ENCODE data around the gene CASQ2.

The CASQ2 gene

DNA sequence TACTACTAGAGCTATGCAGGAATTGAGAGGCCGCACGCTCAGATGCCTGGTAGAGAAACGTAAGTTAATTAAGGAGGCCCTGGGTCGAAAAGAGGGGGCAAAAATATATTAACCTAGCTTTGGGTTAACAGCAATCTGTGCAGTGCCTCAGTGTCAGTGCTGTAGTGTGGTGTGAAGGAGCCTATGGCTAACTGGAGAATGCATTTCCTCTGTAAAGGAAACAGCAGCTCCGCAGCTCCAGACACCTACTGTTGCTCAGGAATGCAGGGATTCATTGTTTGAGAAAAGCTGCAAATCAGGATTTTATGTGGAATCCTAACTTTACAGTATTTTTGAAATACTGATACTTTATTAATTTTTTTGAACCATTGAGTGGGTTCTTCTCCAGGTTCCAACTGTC is 108.4 kb downstream of the CASQ2 start:
- no peak for DNase-seq (ENCODE audit: low read depth)
- TF ChIP-seq, protein P1, sequence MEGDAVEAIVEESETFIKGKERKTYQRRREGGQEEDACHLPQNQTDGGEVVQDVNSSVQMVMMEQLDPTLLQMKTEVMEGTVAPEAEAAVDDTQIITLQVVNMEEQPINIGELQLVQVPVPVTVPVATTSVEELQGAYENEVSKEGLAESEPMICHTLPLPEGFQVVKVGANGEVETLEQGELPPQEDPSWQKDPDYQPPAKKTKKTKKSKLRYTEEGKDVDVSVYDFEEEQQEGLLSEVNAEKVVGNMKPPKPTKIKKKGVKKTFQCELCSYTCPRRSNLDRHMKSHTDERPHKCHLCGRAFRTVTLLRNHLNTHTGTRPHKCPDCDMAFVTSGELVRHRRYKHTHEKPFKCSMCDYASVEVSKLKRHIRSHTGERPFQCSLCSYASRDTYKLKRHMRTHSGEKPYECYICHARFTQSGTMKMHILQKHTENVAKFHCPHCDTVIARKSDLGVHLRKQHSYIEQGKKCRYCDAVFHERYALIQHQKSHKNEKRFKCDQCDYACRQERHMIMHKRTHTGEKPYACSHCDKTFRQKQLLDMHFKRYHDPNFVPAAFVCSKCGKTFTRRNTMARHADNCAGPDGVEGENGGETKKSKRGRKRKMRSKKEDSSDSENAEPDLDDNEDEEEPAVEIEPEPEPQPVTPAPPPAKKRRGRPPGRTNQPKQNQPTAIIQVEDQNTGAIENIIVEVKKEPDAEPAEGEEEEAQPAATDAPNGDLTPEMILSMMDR (IDR thresholded peaks at IDR 0.05; ENCODE audit: insufficient read depth, low read depth, low read length, missing control alignments) = no peak
- H3K4me3 ChIP-seq (ENCODE audit: low read depth, low read length) = no peak overlapping the region

DNA sequence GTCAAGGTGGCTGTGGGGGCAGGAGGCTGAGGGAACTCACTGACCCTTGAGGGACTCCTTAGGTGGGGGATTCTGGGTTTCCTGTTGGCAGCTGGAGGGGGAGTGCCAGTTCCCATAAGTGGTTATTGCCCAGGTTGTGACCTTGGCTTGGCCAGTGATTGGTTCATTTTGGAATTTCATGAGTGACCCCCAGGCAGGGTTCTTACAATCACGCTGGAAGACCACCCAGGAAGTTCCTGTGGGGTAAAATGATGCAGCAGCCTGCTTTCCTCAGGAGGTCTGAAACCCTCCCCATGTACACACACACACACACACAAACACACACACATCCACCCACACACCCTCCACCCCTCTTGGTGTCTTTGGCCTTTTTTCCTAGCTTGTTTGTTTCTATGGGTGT is 109.9 kb downstream of the CASQ2 start:
- H3K4me3 ChIP-seq (ENCODE audit: low read depth, low read length) = no peak overlapping the region
- DNase-seq (ENCODE audit: low read depth) = no peak
- TF ChIP-seq, protein P1 (IDR thresholded peaks at IDR 0.05; ENCODE audit: insufficient read depth, low read depth, low read length, missing control alignments) = no peak

DNA sequence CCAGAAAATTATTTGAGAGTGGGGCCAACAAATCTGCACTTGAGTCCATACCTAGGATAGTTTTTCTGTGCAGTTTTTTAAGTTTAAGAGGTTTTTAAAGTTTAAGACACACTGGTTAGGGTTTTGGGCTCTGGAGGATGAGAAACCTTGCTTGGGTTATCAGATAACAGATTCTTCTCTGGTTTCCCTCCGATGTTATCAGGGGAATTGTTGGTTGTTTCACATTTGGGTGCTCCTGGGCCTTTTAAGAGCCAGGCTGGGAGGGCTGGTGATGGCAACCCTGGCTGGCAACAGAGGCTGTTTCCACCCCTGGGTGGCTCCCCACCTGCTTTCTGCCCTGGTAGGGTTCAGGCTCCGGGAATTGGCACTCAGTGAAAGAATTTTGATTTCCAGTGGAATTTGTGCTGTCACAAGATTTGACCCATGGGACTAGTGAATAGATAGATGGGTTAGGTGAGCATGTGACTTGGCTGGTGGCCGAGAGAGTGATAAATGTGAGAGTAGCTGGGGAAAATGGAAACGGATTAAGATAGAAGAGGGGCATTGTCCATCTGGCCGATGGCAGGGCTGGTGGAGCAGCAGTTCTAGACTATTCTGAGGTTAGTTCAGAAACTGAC is 111.9 kb downstream of the CASQ2 start:
- no peak overlapping the region for H3K4me3 ChIP-seq (ENCODE audit: low read depth, low read length)
- TF ChIP-seq, protein P1 (IDR thresholded peaks at IDR 0.05; ENCODE audit: insufficient read depth, low read depth, low read length, missing control alignments) = no peak
- DNase-seq (ENCODE audit: low read depth) = no peak

DNA sequence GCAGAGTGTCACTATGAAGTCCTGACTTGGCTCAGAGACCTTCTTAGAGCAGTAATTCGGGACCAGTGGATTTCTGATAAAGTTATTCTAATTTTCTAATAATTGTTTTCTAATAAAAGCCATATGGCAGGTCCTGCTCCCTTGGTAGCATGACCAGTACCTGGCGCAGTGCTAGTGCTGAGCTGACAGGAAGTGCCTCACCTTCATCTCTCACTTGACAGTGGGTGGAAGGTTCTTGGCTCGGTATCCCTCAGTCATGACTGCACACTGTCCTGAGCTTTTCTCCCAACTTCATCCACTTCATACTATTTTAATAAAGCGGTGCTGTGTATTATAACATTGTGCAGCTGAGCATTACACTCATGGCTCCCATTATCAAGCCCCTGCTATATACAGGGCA is 112.6 kb downstream of the CASQ2 start:
- TF ChIP-seq, protein P1 (IDR thresholded peaks at IDR 0.05; ENCODE audit: insufficient read depth, low read depth, low read length, missing control alignments) = no peak
- no peak overlapping the region for H3K4me3 ChIP-seq (ENCODE audit: low read depth, low read length)
- no peak for DNase-seq (ENCODE audit: low read depth)

DNA sequence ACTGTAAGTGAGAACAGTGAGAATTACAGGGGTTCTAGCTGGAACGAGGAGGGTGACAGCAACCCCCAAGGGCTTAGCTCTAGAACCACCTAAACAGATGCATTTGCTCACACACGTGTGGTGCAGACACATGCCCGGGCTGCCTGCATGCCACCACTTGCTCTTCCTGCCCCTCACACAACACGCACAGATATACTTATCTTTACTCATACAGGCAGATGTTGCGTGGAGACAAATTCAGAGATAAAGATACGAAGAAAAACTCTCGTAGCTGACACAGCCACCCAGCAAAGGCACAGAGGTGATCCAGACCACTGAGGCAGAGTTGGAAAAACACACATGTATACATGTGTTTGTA is 113.2 kb downstream of the CASQ2 start:
- no peak for DNase-seq (ENCODE audit: low read depth)
- TF ChIP-seq, protein P1 (IDR thresholded peaks at IDR 0.05; ENCODE audit: insufficient read depth, low read depth, low read length, missing control alignments) = no peak
- no peak overlapping the region for H3K4me3 ChIP-seq (ENCODE audit: low read depth, low read length)

DNA sequence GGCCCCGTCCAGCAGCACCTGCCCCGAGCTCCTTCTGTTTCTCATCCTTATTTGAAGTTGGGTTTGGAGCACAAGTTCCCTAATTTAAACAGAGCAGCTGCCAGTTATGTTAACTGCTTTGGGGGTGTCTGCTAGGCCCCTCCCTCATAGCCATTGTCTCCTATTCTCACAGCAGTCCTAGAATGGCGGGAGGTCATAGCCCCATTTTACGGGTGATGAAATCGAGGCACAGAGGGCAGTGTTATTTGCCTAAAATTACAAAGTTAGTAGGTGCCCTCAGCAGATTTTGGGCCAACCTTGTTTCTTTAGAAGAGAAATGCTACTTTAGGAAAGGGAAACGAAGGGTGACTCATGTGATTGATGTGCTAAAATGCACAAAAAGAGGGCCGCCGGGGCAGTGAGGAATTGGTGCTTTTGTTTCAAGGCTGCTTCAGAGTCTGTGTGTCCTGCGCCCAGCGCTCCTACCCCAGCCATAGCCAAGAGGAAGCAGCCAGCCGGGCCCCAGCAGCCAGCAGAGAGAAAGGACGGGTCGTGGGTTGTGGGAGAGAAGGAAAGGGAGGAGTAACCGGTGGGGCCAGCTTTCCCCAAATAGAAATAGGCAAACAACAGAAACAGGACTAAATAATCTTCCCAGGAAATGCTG is 113.7 kb downstream of the CASQ2 start:
- no peak overlapping the region for H3K4me3 ChIP-seq (ENCODE audit: low read depth, low read length)
- TF ChIP-seq, protein P1 (IDR thresholded peaks at IDR 0.05; ENCODE audit: insufficient read depth, low read depth, low read length, missing control alignments) = no peak
- no peak for DNase-seq (ENCODE audit: low read depth)

DNA sequence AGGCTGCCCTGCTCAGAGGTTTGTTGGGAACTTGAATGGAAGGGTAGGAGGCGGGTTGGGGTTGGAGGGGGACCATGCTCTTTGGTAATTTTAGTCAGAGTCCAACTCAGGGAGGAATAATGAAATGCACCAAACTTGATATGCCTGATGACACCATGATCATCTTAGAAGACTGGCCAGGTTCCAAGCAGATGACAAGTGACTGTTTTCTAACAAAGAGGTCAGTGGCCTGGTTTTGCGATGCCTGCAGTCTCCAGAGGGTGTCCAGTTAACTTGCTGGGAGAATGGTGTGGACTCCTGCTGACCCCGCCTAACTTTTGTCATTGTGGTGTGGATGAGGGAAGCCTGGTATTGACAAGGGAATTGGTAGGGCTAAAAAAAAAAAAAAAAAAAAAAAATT is 114.4 kb downstream of the CASQ2 start:
- no peak overlapping the region for H3K4me3 ChIP-seq (ENCODE audit: low read depth, low read length)
- TF ChIP-seq, protein P1 (IDR thresholded peaks at IDR 0.05; ENCODE audit: insufficient read depth, low read depth, low read length, missing control alignments) = no peak
- no peak for DNase-seq (ENCODE audit: low read depth)
